ENCODE results near the gene N4BP3.
A peak's percentile ranks its signal among the peaks of the same experiment; 100 is the strongest.
"Not testable (repeated sequence)": the region's sequence is repeated elsewhere in the genome, so short reads cannot be mapped to it uniquely, and the experiment has no call there.

N4BP3 gene

DNA sequence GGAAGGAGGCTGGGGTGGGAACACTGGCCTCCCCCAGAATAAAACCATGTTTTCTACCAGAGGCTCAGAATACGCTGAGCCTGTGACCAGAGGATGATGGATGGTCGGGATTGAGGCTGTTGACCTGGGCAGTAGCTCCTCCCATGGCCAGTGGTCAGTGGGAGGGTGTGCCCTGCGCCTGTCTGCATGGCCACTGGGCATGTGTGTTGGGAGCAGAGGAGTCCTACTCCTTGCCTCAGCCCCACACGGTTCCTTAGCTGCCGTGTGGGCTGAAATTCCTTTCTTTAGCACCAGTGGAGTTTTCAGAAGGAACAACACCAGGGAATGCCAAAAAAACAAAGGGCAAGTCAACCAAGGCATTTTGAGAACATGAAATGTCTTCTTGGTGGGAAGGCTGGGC is 9.0 kb downstream of the N4BP3 start:
- DNase-seq (ENCODE audit: low read depth): no peak

DNA sequence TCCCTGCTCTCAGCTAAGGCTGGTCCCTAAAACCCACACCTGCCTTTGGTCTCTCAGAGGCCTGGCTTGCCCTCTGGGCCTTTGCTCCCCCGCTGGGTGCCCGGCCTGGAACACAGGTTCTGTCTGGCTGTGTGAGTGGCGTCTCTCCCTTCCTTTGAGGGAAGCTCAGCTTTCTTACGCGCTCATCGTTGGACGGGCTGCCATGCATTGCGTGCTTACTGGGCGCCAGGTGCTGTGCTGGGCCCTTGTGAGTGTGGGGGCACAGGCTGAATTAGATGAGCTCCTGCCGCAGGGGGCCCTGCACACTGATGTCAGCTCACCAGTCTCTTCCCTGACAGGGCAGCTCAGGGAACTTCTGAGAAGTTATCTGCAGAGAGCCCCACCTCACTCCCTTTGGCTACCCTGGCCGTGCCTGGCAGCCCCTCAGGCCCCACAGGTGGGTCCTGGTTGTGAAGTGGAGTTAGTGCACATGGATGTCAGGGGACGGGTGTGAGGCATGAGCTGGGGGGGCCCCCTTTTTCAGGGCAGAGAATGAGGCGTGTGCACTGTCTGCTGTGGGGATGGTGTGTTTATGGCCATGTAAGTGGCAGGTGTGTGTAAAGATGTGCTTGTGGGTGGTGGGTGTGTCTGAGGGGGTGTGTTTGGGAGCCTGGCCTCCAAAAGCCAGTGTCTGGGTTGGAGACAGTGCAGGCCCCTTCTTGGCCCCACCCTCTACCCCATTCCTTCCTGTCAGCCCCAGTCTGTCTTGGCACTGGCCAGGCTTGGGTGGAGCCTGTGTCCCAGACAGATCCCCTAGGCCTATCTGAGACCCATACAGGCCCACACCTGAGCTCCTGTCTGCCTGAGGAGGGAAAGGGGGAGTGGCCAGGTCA is 10.0 kb downstream of the N4BP3 start:
- no peak for DNase-seq (ENCODE audit: low read depth)

DNA sequence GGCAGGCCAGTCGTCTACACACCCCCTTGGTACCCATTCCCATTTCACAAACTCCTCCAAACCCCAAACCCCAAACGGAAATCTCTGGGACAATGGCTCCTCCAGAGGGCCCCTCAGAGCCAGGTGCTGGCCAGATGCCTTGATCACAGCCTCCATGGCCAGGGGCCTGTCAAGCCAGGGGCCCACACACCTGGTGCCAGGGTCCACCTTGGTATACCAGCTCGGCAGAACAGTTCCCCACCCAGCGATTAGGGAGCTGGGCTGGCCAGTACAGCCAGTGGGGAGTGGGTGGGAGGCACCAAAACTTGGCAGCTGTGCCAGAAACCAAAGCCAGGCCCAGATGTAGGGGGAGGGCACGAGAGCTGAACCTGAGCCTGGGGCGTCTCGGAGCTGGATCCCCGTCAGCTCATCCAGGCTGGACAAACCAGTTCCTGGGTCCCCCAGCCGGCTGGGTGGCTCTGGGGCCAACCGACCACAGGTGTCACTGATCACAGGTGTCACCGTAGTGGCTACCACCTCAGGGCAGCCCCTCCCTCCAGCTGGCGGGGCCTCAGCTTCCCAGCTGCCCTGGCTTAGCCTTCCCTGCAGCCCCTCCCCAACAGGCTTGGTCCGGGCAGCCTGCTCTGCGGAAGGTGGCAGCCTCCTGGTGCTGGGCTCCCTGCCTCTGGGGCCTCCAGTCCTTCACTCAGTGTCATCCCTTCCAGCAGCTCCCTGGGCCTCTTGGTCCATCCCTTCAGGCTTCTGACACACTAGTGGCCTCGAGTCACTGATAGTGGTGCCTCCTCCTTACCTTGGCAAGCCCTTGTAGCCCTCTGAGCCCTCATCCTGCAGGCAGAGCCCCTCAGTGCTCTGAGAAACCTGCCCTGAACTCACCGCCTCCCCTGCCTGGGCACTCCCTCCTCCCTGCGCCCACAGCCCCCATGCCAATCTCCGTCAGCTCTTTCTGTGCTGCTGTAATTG is 10.9 kb downstream of the N4BP3 start:
- no peak for DNase-seq (ENCODE audit: low read depth)

DNA sequence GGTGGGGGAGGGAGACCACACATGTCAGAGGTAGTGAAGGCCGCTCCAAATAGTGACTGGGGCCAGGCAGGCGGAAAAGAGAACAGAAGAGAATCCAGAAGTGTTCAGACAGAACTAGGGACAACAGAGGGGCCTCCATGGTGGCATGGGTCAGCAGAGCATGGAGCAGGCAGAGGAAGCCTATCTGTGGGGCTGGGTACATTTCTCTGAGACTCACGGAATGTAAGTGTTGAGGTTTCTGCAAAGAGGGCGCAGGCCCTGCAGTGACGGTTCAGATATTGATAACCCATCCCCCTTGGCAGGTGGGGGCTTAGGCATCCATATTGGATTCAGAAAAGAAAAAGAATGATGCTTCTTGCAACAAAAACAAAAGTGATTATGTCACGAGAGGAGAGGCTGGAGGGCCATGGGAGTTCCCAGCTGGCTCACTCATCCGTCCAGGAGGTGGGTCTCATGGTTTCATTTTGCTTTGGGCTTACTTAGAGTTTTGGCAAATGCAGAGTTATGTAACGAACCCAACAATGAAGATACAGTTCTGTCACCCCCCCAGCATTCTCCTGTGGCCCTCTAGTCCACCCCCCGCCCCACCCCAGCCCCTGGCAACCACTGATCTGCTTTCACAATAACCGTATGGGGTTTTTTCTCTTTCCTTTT is 12.0 kb downstream of the N4BP3 start:
- no peak for DNase-seq (ENCODE audit: low read depth)

DNA sequence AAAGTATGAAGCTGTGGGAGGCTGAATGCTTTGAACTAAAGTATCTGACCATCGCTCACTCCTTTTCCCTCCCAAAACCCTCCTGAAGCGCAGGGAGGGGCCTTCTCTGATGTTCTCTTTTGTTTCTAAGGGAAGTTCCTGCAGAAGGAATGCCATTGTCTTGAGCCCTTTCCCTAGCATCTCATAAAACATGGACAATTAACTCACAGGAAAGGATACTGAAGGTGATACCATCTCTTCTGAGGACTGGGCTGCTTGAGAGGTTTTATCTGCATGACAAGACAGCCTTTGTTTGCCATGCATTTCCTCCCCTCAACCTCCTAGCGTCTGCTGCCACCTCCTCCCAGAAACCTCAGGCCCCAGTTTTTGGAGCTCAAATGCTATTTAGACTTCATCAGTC is 13.2 kb downstream of the N4BP3 start:
- no peak for DNase-seq (ENCODE audit: low read depth)

DNA sequence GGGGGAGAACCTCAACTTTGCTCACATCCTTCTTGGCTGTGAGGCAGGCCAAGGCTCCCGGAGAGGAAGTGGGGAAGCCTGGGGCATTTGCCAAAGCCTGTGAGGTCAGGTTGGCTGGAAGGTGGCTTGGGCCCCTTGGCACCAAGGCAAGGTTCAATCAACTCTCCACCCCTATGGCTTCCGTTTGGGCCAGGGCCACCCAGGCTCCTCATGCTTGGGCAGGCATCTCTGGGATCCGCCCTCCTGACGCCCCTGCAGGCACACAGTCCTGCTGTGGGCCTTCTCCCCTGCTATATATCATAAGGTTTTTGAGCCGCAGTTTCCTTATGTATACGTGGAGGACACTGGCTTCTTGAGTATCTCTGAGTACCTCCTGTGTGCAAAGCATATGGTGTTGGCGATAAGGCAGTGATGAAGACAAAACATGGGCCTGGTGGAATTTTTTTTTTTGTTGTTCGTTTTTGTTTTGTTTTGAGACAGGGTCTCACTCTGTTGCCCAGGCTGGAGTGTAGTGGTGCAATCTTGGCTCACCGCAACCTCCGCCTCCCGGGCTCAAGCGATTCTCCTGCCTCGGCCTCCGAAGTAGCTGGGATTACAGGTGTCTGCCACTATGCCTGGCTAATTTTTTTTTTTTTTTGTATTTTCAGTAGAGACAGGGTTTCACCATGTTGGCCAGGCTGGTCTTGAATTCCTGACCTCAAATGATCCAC is 14.1 kb downstream of the N4BP3 start:
- not testable (repeated sequence) for DNase-seq (ENCODE audit: low read depth)

DNA sequence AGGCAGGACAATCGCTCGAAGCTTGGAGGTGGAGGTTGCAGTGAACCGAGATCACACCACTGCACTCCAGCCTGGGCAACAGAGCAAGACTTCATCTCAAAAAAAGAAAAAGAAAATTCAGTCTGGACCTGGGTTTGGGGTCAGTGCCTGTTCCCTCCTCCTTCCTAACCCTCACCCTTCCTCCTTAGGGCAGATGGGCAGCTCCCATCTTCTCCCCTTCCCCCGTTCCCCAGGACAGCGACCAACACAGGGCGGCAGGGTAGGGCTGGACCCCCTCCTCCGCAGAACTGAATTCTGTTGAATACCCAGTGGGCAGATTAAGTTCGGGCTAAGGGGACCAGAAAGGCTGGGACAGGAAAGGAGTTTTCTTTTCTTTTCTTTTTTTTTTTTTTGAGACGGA is 16.0 kb downstream of the N4BP3 start:
- DNase-seq (ENCODE audit: low read depth): no peak

DNA sequence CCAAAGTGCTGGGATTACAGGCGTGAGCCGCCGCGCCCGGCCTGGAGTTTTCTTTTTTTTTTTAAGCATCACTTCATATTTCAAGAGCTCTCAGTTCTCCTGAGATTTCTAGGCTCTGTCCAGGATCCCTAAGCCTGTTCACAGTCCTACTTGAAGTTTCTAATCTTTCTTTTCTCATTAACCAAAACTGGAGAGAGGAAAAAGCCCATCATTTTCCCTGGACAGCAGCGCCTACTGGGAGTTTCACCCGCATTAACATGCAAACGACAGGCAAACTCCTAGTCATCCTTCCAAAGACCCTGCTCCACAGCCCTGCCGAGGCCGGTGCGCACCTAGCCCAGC is 16.9 kb downstream of the N4BP3 start:
- not testable (repeated sequence) for DNase-seq (ENCODE audit: low read depth)

DNA sequence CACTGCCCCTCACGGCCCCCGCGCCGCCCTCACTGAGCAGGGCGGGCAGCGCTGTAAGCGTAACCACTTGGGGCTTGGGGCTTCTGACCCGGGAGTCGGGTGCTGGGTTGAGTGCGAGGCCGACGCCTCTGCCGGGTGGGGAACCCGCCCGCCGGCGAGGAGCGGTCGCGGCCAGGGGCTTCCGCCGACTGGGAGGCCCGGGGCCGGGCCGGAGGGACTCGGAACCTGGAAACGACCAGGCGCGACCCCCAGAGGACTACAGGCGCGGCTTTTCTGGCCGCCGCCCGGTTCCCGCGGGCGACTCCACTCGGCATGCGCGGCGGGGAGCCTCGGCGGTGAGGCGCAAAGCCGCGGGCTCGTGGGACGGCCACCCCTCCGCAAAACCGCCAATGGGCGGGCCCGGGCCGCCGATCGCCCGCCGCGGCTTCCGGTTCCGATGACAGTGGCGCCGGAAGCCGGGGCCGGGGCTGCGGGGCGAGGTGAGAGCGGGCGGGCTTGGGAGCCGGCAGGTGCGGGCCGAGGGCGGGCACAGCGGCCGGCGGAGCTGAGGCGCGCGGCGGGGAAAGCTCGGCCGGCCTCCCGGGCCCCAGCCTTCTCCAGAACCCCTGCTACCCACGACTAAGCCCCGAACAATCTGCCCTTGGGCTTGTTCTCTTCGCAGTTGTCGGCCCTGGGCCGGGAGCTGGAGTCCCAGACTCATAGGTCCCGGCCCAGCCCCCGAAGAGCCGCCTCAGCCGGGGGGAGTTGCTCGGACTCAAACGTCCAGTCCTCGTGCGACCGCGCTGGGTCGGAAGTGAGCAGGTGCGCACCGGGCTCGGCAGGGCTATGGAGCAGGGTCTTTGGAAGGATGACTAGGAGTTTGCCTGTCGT is 17.5 kb downstream of the N4BP3 start, which contains the start of gene RMND5B:
RMND5B (plus strand) TSS at position 439 of the 870 bp plus-strand sequence. CDS start 7,106 bp downstream, outside the sequence.
- DNase-seq (ENCODE audit: low read depth): peak; percentile 82

DNA sequence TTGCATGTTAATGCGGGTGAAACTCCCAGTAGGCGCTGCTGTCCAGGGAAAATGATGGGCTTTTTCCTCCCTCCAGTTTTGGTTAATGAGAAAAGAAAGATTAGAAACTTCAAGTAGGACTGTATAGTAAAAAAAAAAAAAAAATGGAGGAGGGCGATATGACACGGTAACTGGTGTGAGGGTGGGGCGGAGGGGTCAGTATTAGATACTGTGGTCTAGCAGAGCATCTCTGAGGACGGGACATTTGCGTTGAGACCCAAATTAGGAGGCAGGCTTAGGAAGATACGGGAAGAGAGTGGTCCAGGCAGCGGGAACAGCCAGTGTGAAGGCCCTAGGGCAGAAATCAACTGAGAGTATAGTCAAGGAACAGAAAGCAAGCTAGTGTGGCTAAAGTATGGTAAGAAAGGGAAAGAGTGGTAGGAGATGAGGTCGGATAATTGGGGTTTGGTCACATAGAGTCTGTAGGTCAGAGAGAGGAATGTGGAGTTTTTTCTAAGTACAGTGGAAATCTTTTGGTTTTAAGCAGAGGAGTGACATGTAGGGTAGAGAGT is 18.2 kb downstream of the N4BP3 start:
- no peak for DNase-seq (ENCODE audit: low read depth)

DNA sequence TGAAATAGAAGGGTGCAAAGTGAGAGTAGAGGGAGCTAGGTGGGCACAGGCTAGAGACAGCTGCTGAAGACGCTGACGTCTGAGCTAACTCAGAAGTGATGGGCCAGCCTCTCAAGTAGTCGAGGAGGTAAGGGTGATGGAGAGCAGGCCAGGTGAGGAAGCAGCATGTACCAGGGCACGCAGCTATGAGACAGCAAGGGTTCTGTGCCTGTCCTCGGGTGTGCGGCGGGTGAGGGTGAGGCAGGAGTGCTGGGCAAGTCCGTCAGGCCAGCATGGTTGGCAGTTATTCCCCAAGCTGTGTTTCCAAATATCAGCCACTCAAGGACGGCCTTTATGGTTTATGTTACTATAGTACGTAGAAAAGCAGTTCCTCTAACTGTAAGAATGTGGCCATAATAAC is 23.7 kb downstream of the N4BP3 start:
- DNase-seq (ENCODE audit: low read depth): no peak

DNA sequence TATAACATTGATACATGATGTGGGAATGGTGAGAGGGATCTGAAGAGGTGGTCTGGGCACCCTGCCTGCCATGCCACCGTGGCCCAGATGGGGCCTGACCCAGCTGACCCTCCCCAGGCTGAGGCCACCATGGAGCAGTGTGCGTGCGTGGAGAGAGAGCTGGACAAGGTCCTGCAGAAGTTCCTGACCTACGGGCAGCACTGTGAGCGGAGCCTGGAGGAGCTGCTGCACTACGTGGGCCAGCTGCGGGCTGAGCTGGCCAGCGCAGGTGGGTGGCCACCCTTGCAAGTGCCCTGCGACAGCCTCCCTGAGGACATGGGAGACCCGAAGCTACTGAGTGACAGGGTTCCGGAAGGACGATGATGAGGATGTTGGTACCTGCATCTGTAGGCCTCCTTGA is 24.7 kb downstream of the N4BP3 start:
- no peak for DNase-seq (ENCODE audit: low read depth)

DNA sequence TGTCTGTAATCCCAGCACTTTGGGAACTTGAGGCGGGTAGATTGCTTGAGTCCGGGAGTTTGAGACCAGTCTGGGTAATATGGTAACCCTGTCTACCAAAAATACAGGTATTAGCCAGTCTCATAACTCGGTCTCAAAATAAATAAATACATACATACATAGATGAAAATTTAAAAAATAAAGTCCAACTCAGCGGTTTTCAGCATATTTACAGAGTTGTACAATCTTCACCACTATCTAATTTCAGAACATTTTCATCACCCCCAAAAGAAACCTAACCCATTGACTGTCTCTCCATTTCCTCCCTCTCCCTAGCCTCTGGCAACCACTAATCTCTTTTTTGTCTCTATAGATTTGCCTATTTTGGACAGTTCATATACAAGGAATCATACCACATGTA is 28.2 kb downstream of the N4BP3 start:
- DNase-seq (ENCODE audit: low read depth): no peak

DNA sequence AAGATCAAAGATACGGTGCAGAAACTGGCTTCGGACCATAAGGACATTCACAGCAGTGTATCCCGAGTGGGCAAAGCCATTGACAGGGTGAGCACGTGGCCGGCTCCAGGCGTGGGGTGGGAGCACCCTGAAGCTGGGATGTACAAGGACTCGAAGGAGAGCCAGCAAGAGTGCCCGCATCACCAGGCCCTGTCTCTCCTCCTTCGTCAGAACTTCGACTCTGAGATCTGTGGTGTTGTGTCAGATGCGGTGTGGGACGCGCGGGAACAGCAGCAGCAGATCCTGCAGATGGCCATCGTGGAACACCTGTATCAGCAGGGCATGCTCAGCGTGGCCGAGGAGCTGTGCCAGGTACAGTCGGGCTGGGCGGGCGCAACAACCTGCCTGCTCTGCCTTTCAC is 29.3 kb downstream of the N4BP3 start:
- DNase-seq (ENCODE audit: low read depth): no peak

DNA sequence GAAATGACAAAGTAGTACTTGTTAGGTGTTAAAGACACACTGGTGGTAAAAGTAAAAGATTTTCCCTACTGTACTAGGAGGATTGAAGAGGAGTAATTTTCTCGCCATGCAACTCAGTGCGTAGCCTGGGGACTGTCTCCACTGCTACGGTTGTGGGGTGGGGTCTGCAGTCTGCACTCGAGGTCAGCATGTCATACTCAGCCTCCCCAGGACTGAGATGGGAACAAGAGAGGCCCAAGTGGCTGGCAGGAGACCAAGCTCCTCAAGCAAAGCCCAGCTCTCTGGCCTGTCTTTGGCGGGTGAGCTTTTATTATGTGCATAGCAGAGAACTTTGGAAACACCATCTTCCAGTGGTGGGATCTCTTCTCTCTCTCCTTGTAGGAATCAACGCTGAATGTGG is 29.9 kb downstream of the N4BP3 start:
- no peak for DNase-seq (ENCODE audit: low read depth)

DNA sequence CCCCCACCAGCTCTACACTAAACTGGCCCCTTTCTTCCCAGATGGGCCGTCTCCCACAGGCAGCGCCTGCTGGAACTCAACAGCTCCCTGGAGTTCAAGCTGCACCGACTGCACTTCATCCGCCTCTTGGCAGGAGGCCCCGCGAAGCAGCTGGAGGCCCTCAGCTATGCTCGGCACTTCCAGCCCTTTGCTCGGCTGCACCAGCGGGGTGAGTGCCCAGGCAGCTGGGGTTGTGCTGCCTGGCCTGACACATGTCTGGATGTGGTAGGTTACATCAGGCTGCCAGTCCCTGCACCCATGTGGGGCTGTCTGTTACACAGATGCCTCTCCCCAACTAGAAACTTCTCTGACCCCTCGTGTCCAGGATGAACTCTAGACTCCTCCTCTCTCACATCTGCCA is 30.6 kb downstream of the N4BP3 start:
- no peak for DNase-seq (ENCODE audit: low read depth)

DNA sequence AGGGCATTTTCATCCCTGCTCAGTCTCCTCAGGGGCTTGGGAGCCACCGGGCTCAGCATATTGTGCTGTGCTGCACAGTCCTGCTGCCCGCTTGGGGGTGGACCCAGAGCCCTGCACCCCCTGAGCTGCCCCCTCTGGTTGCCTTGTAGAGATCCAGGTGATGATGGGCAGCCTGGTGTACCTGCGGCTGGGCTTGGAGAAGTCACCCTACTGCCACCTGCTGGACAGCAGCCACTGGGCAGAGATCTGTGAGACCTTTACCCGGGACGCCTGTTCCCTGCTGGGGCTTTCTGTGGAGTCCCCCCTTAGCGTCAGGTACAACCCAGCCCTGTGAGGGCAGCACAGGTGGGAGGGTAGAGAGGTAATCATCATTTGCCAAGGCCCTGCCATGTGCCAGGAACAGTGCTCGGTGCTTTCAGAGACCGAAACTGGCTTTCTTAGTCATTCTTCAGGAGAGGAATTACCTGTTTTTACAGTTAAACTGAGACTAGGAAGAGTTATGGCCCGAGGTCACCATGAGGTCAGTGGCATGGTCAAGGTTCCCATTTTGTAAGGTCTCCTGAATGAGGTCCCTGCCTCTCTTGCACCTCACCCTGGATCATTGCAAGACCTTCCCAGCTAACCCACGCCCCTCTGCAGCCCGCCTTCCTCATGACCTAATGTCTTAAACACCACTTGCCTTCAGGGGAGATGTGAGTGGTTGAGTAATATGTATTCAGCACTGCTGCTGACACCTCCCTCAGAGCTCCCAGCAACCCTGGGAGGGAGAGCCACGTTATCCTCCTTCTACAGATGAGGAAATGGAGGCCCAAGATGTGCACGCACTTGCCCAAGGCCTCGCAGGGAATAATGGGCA is 32.9 kb downstream of the N4BP3 start:
- DNase-seq (ENCODE audit: low read depth): peak; percentile 42

DNA sequence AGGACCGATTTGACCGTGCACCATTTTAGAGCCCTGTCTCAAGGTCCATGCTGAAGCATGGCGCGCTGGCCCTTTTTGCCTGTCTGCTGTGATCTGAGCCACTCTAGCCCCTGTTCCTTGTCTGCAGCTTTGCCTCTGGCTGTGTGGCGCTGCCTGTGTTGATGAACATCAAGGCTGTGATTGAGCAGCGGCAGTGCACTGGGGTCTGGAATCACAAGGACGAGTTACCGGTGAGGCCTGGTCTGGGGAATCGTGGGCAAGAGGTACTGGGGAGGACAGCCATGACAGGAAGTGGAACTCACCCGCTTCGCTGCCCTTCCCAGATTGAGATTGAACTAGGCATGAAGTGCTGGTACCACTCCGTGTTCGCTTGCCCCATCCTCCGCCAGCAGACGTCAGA is 34.1 kb downstream of the N4BP3 start:
- DNase-seq (ENCODE audit: low read depth): no peak

DNA sequence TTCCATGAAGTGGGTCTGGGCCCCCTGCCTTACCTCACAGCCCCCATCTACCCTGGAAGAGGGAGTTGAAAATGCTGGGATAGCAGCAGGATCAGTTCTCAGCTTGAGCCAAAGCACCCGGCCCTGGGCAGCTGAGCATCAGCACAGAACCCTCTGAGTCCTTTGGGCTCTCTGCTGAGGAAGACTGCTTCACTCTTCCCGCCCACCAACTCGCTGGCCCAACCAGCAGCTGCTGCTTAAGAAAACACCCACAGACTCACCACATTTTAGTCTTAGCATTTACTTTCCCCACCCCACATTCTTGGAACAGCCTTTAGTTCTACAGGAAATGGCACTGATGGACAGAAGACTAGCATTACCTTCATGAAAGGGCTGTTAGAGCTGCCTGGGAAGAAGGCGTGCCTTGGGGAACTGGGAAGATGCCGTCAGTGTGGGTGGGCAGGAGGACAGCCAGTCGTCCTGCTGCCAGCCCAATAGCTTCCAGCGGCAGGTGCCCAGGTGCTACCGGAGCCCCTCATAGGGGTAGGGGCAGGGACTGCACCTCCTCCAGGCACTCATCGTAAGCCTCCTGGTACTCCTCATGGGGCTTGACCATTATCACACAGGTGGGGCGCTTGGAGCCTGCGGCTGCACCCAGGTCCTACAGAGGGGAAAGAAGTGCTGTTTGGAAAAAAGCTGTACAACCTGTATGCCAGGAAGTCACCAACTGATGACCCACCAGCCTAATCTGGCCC is 36.0 kb downstream of the N4BP3 start:
- no peak for DNase-seq (ENCODE audit: low read depth)
